HCT116 (cell line): ENCODE results near the gene FKBP2. TPM values are rescaled to one million over a fixed set of nuclear protein-coding genes. Genes with fewer than 3 reads are reported as not detected.

Source experiments
- ATAC-seq: fragments of 200-7000 bp; cut with Tn5 transposase; 2 replicates; pipeline ENCODE4 v1.9.1; 2020; ENCODE audit warnings: mild to moderate bottlenecking, moderate library complexity
- BruUV-seq: library from RNA; stranded (reverse); fragments of 400-500 nt; replicated peaks from 2 replicates; lab custom pipeline; 2021; lab: Mats Ljungman, UMichigan
- CTCF ChIA-PET: fragments of 300-600 bp; sonication (Branson Sonifier 250); formaldehyde crosslinking; loops from one replicate; lab custom pipeline; 2021; ENCODE audit warnings: antibody characterized with exemption; lab: Charles Lee
- POLR2A ChIA-PET: fragments of 300-600, 350-600 bp; sonication (Branson Sonifier 250); formaldehyde crosslinking; loops from one replicate; lab custom pipeline; 2021; ENCODE audit warnings: antibody characterized with exemption; lab: Charles Lee
- RAD21 ChIA-PET, 2 experiments: fragments of 300-600 bp; sonication (Branson Sonifier 250); formaldehyde crosslinking; loops; one replicate each; lab custom pipeline; 2023; ENCODE audit warnings: low total read pairs in 2 of 2; ENCODE audit not compliant: uncharacterized antibody in 2 of 2, unreplicated experiment in 2 of 2, low non-redundant PET in 1 of 2; lab: Charles Lee
- DNase-seq: peaks from one replicate; pipeline ENCODE4 v3.0.0-alpha.2; 2010; ENCODE audit warnings: low read depth, low spot score
- H2AFZ ChIP-seq: fragments of 200-600 bp; shearing (Covaris generic), sonication (generic); 2 replicates; pipeline ENCODE4 v1.6.1; 2017; ENCODE audit warnings: low read depth, mixed run types, mixed read lengths, antibody characterized with exemption, low read length; ENCODE audit not compliant: poor library complexity, severe bottlenecking
- H3K27ac ChIP-seq: 2 replicates; pipeline ENCODE4 v1.5.1; 2012; ENCODE audit warnings: low read depth, low read length
- H3K27me3 ChIP-seq: fragments of 200-600 bp; sonication (generic); 2 replicates; pipeline ENCODE4 v1.6.1; 2016; ENCODE audit warnings: mixed run types, low read length, mixed read lengths; ENCODE audit not compliant: insufficient read depth
- H3K36me3 ChIP-seq, 2 experiments: fragments of 200-500 bp in 1 of 2; fragments of 200-600 bp in 1 of 2; sonication (Bioruptor generic) in 1 of 2; sonication (generic) in 1 of 2; 2 replicates each; pipeline versions ENCODE4 v1.5.1 to v1.6.1; 2014 to 2016; ENCODE audit warnings: low read length in 2 of 2, inconsistent platforms in 1 of 2, mixed read lengths in 1 of 2, mixed run types in 1 of 2; ENCODE audit not compliant: insufficient read depth in 2 of 2, control insufficient read depth in 1 of 2
- H3K4me1 ChIP-seq, 2 experiments: fragments of 200-600 bp in 1 of 2; sonication (generic) in 1 of 2; 2 replicates each; pipeline versions ENCODE4 v1.5.1 to v1.6.1; 2012 to 2017; ENCODE audit warnings: low read length in 2 of 2, inconsistent platforms in 1 of 2, mild to moderate bottlenecking in 1 of 2, mixed read lengths in 1 of 2, mixed run types in 1 of 2, moderate library complexity in 1 of 2; ENCODE audit not compliant: insufficient read depth in 2 of 2, control insufficient read depth in 1 of 2
- H3K4me2 ChIP-seq: fragments of 200-600 bp; sonication (generic); 2 replicates; pipeline ENCODE4 v1.6.1; 2017; ENCODE audit warnings: mixed run types, low read length, mixed read lengths
- H3K4me3 ChIP-seq, 2 experiments: fragments of 200-600 bp in 1 of 2; sonication (generic) in 1 of 2; replicated peaks in 1 of 2; 2 replicates each; pipeline ENCODE4 v1.5.1; 2011 to 2016; ENCODE audit warnings: low read length in 2 of 2, control low read depth in 1 of 2, low read depth in 1 of 2, mild to moderate bottlenecking in 1 of 2, mixed read lengths in 1 of 2, mixed run types in 1 of 2
- H3K79me2 ChIP-seq: fragments of 200-600 bp; sonication (generic); 2 replicates; pipeline ENCODE4 v1.6.1; 2017; ENCODE audit warnings: mild to moderate bottlenecking, mixed run types, low read length, moderate library complexity, mixed read lengths; ENCODE audit not compliant: insufficient read depth
- H3K9ac ChIP-seq: fragments of 200-600 bp; sonication (generic); 2 replicates; pipeline ENCODE4 v1.6.1; 2016; ENCODE audit warnings: low read length, mixed read lengths
- H3K9me2 ChIP-seq: fragments of 200-600 bp; sonication (generic), shearing (Covaris generic); 2 replicates; pipeline ENCODE4 v1.6.1; 2017; ENCODE audit warnings: mixed run types, mild to moderate bottlenecking, moderate library complexity; ENCODE audit not compliant: insufficient read depth
- H3K9me3 ChIP-seq, 2 experiments: fragments of 200-500 bp in 1 of 2; fragments of 200-600 bp in 1 of 2; sonication (Bioruptor generic) in 1 of 2; sonication (generic) in 1 of 2; 2 replicates each; pipeline ENCODE4 v1.6.1; 2014 to 2017; ENCODE audit warnings: low read length in 2 of 2, mixed read lengths in 2 of 2, inconsistent platforms in 1 of 2, low read depth in 1 of 2, mild to moderate bottlenecking in 1 of 2, mixed run types in 1 of 2, moderate library complexity in 1 of 2; ENCODE audit not compliant: control insufficient read depth in 1 of 2, insufficient read depth in 1 of 2
- H4K20me1 ChIP-seq: fragments of 200-600 bp; sonication (generic), shearing (Covaris generic); 2 replicates; pipeline ENCODE4 v1.6.1; 2017; ENCODE audit warnings: mixed run types, mild to moderate bottlenecking, moderate library complexity; ENCODE audit not compliant: insufficient read depth
- ATF3 ChIP-seq: IDR thresholded peaks from 2 replicates; pipeline ENCODE4 v1.6.1; 2012
- EGR1 ChIP-seq: IDR thresholded peaks from 2 replicates; pipeline ENCODE4 v1.6.1; 2012; ENCODE audit warnings: low read depth
- EZH2 ChIP-seq: fragments of 200-600 bp; sonication (generic); IDR thresholded peaks from 2 replicates; pipeline ENCODE4 v1.6.1; 2017; ENCODE audit warnings: antibody characterized with exemption, mixed run types
- EZH2phosphoT487 ChIP-seq: fragments of 200-600 bp; IDR thresholded peaks from 2 replicates; pipeline ENCODE4 v1.6.1; 2018; ENCODE audit warnings: antibody characterized with exemption, borderline replicate concordance
- FOSL1 ChIP-seq: IDR thresholded peaks from 2 replicates; pipeline ENCODE4 v1.6.1; 2012; ENCODE audit warnings: low read depth
- JUND ChIP-seq: IDR thresholded peaks from 2 replicates; pipeline ENCODE4 v1.6.1; 2012
- REST ChIP-seq: IDR thresholded peaks from 2 replicates; pipeline ENCODE4 v1.6.1; 2012; ENCODE audit warnings: low read depth
- SIN3A ChIP-seq: IDR thresholded peaks from 2 replicates; pipeline ENCODE4 v1.6.1; 2012; ENCODE audit warnings: low read depth
- TCF7L2 ChIP-seq: IDR thresholded peaks from 2 replicates; pipeline ENCODE4 v1.7.0; 2011; ENCODE audit warnings: borderline replicate concordance, inconsistent platforms; ENCODE audit not compliant: insufficient read depth, insufficient read length; ENCODE audit errors: extremely low read depth
- YY1 ChIP-seq: IDR thresholded peaks from 2 replicates; pipeline ENCODE4 v1.6.1; 2011; ENCODE audit warnings: low read length, low read depth, moderate library complexity, mild to moderate bottlenecking; ENCODE audit not compliant: insufficient replicate concordance; ENCODE audit errors: extremely low read depth
- ZFX ChIP-seq: fragments of 450-650 bp; IDR thresholded peaks from 2 replicates; pipeline ENCODE4 v1.6.1; 2017
- intact Hi-C: fragments of 100-400 bp; cut with micrococcal nuclease; formaldehyde crosslinking; loops from 2 replicates; pipeline ENCODE4 v1.10.0; 2022
- total RNA-seq: library from RNA; stranded (reverse); gene quantifications from one replicate; pipeline ENCODE4 v1.2.1, GENCODE V29; 2021; ENCODE audit not compliant: unreplicated experiment

The FKBP2 gene
- total RNA-seq, 1 experiment from 2014 or later: 69.2 TPM

- CTCF ChIA-PET: interaction anchor here (1.4 kb wide), 1 partner anchor 13 kb away, joined by 4 read pairs; no protein-coding TSS in a partner anchor
- Histone ChIP-seq H3K4me3 (no peak overlapping the region), H3K9ac (no peak overlapping the region), H2AFZ (no peak overlapping the region), H3K36me3 (peaks cover 18 to 51% of the 10 kb centered on the region in 2 experiments; a peak in 3 of 4 replicates), H3K4me1 (peaks cover 8 to 10% of the 10 kb centered on the region in 2 experiments; a peak in 3 of 4 replicates)
- ATAC-seq (no peak), DNase-seq (no peak)
- intact Hi-C loops: no loop called here
- no TSS peak for BruUV-seq
- TF ChIP-seq SIN3A (no peak), ZFX (no peak), FOSL1 (no peak), ATF3 (no peak), EZH2 (no peak), REST (no peak), YY1 (no peak), EGR1 (no peak), JUND (no peak), EZH2phosphoT487 (no peak), TCF7L2 (no peak)
- TF ChIP-seq, all 23 proteins: peak for 0
- POLR2A ChIA-PET: interaction anchor here (1.3 kb wide), 1 partner anchor 11 kb away, joined by 5 read pairs; no protein-coding TSS in a partner anchor
- no peaks in the 10 kb centered on the region for H3K27me3 ChIP-seq
- H3K4me2 ChIP-seq: no peak overlapping the region
- RAD21 ChIA-PET: no interaction called here
- no peak overlapping the region; the same call in 1 of the 2 replicates for H3K27ac ChIP-seq
- H3K9me3 ChIP-seq: no peaks in the 10 kb centered on the region
- H4K20me1 ChIP-seq: no peaks in the 10 kb centered on the region
- H3K9me2 ChIP-seq: no peaks in the 10 kb centered on the region
- peaks cover 6% of the 10 kb centered on the region; the same call in 1 of the 2 replicates for H3K79me2 ChIP-seq
Measured at GRCh38 chr11:64263021-64263946, 22.4 kb downstream of the FKBP2 start.
